CD4-positive, alpha-beta T cell treated with Interleukin-10 for 1 hour (primary cell): ENCODE results near the gene NBDY.
A peak's percentile ranks its signal among the peaks of the same experiment; 100 is the strongest.
"Not testable (repeated sequence)": the region's sequence is repeated elsewhere in the genome, so short reads cannot be mapped to it uniquely, and the experiment has no call there.

Experiments used
- DNase-seq: peaks from one replicate; pipeline ENCODE4 v3.0.0-alpha.2; 2020

The NBDY gene

DNA sequence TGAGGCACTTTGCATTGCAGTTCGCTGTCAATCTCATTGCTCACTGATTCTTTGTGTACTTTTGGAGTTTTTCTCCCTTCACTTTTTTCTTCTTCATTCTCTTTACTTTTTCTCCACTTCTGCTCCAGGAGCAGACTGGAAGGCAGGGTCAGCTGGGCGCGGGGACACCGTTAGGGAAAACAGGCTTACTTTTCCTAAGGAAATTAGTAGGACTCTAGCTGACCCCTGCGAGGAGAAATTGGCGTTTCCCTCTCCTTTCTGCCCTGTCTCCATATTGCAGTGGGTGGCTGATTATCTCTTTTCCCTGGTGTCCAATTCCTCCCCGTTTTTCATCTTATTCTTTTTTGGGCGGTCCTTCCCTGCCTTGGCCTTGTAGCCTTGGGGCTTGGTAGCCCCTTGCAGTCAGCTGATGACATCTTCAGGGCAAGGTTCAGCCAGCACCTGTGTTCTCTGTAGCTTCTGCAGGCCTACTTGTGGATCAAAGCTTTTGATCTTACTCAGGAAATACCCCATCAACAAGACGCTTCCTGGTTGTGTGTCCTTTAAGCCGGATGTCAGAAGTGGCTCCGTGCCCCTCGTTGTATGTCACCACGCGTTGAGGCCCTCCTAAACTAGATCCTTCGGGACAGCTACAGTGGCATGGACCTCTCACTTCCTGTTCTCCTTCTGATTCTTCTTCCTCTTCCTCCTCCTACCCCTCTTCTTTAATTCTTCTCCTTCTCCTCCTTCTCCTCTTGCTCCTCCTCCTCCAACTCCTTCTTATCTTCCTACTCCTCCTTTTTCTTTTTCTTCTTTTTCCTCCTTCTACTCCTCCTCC lies 36.1 kb downstream of the NBDY start:
- peak; percentile 33 for DNase-seq

DNA sequence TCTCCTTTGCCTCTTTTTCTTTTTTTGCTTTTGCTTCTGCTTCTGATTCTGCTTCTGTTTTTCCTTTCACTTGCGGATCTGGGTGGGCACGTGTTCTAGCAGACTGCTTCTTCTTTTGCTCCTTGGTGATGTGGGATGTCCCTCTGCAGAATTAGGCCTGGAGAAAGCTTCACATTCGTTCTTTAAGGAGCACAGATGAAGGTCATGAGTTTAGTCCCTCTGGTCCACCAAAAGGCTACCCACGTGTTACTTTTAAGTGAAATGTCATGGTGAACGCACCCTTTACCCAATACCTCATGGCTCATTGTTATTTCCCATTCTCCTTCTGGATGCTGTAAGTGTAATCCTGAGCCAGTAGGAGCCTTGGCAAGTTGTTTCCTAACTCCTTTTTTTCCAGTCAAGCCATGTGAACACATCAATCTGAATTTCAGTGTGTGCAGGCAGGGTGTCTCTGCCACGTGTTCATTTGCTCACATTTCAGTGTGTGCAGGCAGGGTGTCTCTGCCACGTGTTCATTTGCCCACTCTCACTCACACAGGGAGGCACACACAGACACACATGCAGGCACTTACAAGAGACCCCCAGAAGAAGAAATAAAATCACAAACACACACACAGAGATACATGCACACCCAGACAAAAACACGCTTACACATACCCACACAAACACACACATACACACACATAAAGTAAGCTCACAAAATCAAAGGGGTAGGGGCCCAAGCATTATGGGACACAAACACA lies 36.9 kb downstream of the NBDY start:
- no peak for DNase-seq

DNA sequence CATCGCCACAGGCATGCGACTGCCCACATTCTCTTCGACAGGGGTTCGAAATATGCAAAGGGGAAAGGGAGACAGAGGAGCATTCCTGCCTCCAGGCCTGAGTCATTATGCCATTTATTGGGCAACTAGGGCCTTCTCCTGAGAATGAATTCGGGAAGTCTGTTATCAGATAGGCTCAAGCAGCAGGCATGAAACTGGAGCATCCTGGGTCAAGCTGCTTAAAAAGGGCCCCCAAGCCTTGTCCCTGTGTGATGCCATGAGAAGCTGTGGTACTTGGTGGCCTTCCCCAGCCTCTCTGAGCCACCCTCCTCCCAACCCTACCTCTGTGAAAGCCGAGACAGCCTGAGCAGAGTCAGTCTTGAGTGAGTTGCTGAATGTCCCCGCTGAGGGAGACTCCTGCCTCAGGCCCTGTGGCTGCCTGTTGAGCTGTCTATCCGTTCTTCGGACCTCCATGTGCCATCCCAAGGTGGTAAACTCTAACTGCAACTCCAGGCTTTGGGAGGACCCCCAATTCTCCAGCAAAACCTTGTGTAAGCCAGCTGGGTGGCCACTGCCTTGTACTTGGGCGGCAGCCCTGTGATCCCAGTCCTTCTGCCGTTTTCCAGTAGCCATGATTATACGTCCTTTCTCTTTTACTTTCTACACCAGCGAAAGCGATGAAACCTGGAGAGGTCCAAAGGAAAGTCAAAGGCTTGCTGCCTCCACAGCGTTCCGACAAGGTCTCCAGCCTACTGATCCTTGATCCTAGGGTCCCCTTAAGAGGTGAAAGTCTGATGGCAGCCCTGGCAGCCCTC lies 37.7 kb downstream of the NBDY start:
- no peak for DNase-seq

- DNase-seq, result not testable (repeated sequence)
These were observed 38.5 kb downstream of the NBDY start for GRCh38 chrX:56767348-56768119.

DNA sequence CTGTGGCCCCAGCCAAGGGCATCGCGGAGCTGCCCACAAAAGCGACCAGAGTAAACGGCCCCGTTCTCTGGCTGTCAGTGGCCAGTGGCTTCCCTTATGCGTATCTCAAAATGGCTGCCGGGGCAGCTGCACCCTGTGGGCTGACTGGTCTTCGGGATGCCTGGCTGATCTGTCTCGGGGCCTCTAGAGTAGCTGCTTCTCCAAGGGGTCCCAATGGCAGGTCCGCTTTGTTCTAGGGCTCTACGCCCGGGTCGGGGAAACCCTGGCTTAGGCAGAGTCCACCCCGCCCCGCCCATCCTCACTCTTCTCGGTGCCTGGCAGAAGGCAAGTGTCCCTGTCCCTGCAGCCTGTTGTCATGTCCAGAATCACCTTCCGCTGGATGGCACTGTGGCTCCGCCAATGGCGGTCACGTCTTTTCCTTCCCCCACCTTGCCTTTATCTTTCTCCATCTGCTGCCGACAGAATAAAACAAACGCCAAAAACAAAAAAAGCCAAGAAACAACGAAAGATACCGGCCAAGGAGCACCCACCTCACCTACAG lies 39.1 kb downstream of the NBDY start:
- not testable (repeated sequence) for DNase-seq

GRCh38 chrX:56772675-56773521 lies 43.9 kb downstream of the NBDY start:
- DNase-seq, result not testable (repeated sequence)

DNA sequence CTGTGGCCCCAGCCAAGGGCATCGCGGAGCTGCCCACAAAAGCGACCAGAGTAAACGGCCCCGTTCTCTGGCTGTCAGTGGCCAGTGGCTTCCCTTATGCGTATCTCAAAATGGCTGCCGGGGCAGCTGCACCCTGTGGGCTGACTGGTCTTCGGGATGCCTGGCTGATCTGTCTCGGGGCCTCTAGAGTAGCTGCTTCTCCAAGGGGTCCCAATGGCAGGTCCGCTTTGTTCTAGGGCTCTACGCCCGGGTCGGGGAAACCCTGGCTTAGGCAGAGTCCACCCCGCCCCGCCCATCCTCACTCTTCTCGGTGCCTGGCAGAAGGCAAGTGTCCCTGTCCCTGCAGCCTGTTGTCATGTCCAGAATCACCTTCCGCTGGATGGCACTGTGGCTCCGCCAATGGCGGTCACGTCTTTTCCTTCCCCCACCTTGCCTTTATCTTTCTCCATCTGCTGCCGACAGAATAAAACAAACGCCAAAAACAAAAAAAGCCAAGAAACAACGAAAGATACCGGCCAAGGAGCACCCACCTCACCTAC lies 44.5 kb downstream of the NBDY start:
- DNase-seq, result not testable (repeated sequence)

DNA sequence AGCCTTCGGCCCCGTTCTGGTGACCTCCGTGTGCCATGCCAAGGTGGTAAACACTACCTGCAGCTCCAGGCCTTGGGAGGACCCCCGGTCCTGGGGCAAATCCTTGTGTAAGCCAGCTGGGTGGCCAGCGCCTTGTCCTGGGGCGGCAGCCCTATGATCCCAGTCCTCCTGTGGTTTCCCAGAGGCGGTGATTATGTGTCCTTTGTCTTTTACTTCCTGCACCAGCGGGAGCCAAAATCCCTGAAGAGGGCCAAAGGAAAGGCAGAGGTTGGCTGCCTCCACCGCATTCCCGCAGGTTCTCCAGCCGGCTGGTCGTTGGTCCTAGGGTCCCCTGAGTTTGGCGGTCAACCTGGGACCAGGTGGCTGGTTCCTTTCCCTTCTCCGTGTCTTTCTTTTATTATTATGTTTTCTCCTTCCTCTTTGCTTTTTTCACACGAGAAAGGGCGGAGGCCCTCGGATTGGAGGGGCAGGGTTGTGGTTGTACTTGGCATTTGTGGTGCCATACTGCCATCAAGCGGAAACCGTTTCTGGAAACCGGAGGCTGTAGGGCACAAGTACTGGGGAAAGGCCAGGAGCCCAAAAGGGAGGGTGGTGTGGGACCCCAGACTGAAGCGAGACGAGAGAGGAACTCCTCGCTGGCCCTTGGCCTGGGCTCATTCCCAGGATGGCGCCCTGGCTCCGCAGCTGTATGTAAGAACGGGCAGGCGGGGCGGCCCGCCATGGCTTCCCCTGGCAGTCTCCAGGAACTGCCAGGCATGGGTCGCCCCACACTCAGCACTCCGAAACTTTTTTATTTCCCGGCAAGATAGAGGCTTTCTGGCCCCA lies 49.3 kb downstream of the NBDY start:
- not testable (repeated sequence) for DNase-seq

DNA sequence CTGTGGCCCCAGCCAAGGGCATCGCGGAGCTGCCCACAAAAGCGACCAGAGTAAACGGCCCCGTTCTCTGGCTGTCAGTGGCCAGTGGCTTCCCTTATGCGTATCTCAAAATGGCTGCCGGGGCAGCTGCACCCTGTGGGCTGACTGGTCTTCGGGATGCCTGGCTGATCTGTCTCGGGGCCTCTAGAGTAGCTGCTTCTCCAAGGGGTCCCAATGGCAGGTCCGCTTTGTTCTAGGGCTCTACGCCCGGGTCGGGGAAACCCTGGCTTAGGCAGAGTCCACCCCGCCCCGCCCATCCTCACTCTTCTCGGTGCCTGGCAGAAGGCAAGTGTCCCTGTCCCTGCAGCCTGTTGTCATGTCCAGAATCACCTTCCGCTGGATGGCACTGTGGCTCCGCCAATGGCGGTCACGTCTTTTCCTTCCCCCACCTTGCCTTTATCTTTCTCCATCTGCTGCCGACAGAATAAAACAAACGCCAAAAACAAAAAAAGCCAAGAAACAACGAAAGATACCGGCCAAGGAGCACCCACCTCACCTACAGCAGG lies 50.0 kb downstream of the NBDY start:
- not testable (repeated sequence) for DNase-seq

GRCh38 chrX:56780681-56781649 lies 51.9 kb downstream of the NBDY start:
- DNase-seq, result not testable (repeated sequence)

GRCh38 chrX:56782352-56782751 lies 53.3 kb downstream of the NBDY start:
- no peak for DNase-seq

DNA sequence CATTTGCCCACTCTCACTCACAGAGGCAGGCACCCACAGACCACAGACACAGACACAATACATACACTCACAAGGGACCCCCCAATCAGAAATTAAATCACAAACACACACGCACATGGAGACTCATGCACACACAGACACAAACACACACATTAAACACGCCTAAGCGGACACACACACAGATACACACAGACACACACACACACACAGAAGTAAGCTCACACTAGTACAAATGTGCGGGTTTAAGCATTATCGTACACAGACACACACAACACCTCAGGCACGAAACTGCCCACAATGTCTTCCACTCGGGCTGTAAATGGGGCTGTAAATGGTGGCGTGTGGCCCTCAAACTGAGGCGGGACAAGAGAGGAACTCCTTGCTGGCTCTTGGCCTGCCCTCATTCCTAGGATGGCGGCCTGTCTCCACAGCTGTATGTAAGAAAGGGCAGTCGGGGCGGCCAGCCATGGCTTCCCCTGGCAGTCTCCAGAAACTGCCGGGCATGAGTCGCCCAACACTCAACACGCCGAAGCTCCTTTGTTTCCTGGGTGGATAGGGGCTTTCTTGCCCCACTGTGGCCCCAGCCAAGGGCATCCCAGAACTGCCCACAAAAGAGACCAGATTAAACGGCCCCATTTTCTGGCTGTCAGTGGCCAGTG lies 53.9 kb downstream of the NBDY start:
- no peak for DNase-seq

GRCh38 chrX:56783450-56783831 lies 54.4 kb downstream of the NBDY start:
- no peak for DNase-seq

DNA sequence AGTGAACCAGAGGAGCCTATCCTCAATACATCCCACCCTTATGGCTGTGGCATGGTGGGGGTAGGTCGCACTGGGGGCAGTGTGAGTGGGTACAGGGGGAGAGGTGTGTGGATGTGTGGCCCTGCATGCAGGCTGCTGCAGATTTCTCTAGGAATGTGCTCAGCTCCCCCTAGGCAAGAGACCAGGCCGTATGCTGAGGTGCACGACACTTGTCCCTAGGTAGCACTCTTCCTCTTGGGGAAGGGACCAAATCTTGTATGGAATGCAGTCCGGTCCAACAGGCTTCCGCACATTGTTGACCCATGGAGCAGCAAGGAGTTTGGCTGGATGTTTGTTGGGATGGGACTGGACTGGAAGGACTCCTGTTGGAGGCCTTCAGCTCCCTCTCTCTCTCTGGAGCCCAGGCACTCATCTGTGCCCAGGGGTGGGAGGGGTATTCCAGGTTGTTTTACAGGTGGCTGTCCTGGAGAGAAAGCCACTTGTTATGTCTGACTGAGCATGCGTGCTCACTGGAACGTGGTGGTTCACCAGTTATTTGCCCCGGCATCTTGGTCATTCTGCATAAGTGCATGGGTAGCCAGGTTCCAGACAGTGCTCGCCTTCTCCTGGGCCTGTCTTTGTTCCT lies 55.1 kb downstream of the NBDY start:
- no peak for DNase-seq

GRCh38 chrX:56784666-56785065 lies 55.6 kb downstream of the NBDY start:
- no peak for DNase-seq

DNA sequence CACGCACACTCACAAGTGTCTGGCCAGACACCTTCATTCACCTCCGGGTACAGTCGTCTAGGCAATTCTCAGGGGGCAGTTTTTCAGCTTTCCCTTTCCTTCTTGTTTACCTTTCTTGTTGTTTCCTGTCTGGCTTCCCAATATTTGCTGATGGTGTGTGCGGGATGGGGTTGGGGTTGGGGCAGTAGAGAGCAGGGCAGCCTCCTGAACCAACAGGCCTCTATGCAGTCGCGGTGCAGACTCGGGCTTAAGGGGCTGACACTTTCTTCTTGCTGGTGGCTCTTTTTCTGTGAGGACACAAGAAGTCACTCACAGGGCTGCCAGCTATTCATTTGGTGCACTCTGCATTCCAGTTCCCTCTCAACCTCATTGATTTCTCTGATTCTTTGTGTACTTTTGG lies 56.4 kb downstream of the NBDY start:
- DNase-seq, result no peak
